Fibroblast of the aortic adventitia (primary cell): Measurements from ENCODE around the gene ZMIZ1. TPM values are rescaled to one million over a fixed set of nuclear protein-coding genes. Genes with fewer than 3 reads are reported as not detected.
A peak's percentile ranks its signal among the peaks of the same experiment; 100 is the strongest.

Experiments
- DNase-seq: peaks from one replicate; pipeline ENCODE4 v3.0.0-alpha.2; 2010; ENCODE audit warnings: low read depth
- H3K4me3 ChIP-seq: 2 replicates; pipeline ENCODE4 v1.5.1; 2011; ENCODE audit warnings: low read depth, mild to moderate bottlenecking, control low read depth, low read length, moderate library complexity
- CTCF ChIP-seq: IDR thresholded peaks from 2 replicates; pipeline ENCODE4 v1.5.1; 2011; ENCODE audit warnings: mild to moderate bottlenecking, low read length, control low read depth, inconsistent platforms; ENCODE audit not compliant: insufficient read depth
- total RNA-seq: library from RNA; depleted of rRNA; stranded (reverse); fragments of >200 nt; gene quantifications from 2 replicates; pipeline ENCODE4 v1.2.3, GENCODE V29; 2012; ENCODE audit warnings: low replicate concordance

The ZMIZ1 gene
- total RNA-seq, 1 donor = 28.1 TPM

GRCh38 chr10:79047875-79048638 lies 20.7 kb upstream of the ZMIZ1 start:
- no peak for TF ChIP-seq CTCF
- no peak overlapping the region for H3K4me3 ChIP-seq
- DNase-seq = no peak

- no peak for DNase-seq
- TF ChIP-seq CTCF = no peak
- no peak overlapping the region for H3K4me3 ChIP-seq
Measured at GRCh38 chr10:79048639-79049550, 19.9 kb upstream of the ZMIZ1 start.

- no peak for TF ChIP-seq CTCF
- peak; percentile 27 for DNase-seq
- no peak overlapping the region for H3K4me3 ChIP-seq
Measured at GRCh38 chr10:79049931-79050895, 18.6 kb upstream of the ZMIZ1 start.

GRCh38 chr10:79050896-79051555 lies 17.7 kb upstream of the ZMIZ1 start:
- no peak for TF ChIP-seq CTCF
- H3K4me3 ChIP-seq = no peak overlapping the region
- DNase-seq = peak; percentile 66

GRCh38 chr10:79051766-79052165 lies 17.0 kb upstream of the ZMIZ1 start:
- H3K4me3 ChIP-seq = no peak overlapping the region
- no peak for TF ChIP-seq CTCF
- DNase-seq = no peak
